Activated B cell treated with CpG ODN at 0.5 μM for 24 hours (primary cell): Measurements from ENCODE around the gene GUCA2B. TPM values are rescaled to one million over a fixed set of nuclear protein-coding genes. Genes with fewer than 3 reads are reported as not detected.

ENCODE experiments used
- ATAC-seq: fragments of 200-7000 bp; cut with Tn5 transposase; one replicate; pipeline ENCODE4 v1.10.0; 2021; ENCODE audit warnings: low read depth, mild to moderate bottlenecking, moderate library complexity
- CTCF ChIA-PET: fragments of 350-600 bp; sonication (Branson Sonifier 250); formaldehyde crosslinking; loops from one replicate; lab custom pipeline; 2021; ENCODE audit warnings: antibody characterized with exemption; lab: Charles Lee
- POLR2A ChIA-PET: fragments of 350-600 bp; sonication (Branson Sonifier 250); formaldehyde crosslinking; loops from one replicate; lab custom pipeline; 2021; ENCODE audit warnings: antibody characterized with exemption; lab: Charles Lee
- DNase-seq: peaks from one replicate; pipeline ENCODE4 v3.0.0; 2022
- H3K27ac Mint-ChIP-seq: one replicate; pipeline ENCODE4 v1.8.0; 2020; ENCODE audit warnings: mixed read lengths
- H3K27me3 Mint-ChIP-seq: one replicate; pipeline ENCODE4 v1.8.0; 2021; ENCODE audit warnings: mixed read lengths
- H3K36me3 Mint-ChIP-seq: one replicate; pipeline ENCODE4 v1.8.0; 2021; ENCODE audit warnings: low read depth, mixed read lengths
- H3K4me1 Mint-ChIP-seq: one replicate; pipeline ENCODE4 v1.8.0; 2021; ENCODE audit warnings: mixed read lengths
- H3K4me3 Mint-ChIP-seq: one replicate; pipeline ENCODE4 v1.8.0; 2020; ENCODE audit warnings: mild to moderate bottlenecking, mixed read lengths
- H3K9me3 Mint-ChIP-seq: one replicate; pipeline ENCODE4 v1.8.0; 2020; ENCODE audit warnings: mixed read lengths
- intact Hi-C: fragments of 100-400 bp; cut with micrococcal nuclease; formaldehyde crosslinking; loops from one replicate; pipeline ENCODE4 v1.15.1; 2024
- total RNA-seq: library from RNA; stranded (reverse); gene quantifications from 2 replicates; pipeline ENCODE4 v1.2.3, GENCODE V29; 2022
- TF ChIP-seq, protein P1 (sequence below): fragments of 200-600 bp; IDR thresholded peaks from one replicate; pipeline ENCODE4 v1.8.0; 2022; ENCODE audit warnings: antibody characterized with exemption, mild to moderate bottlenecking

GUCA2B gene
- total RNA-seq, 1 donor from 2014 or later = not detected

DNA sequence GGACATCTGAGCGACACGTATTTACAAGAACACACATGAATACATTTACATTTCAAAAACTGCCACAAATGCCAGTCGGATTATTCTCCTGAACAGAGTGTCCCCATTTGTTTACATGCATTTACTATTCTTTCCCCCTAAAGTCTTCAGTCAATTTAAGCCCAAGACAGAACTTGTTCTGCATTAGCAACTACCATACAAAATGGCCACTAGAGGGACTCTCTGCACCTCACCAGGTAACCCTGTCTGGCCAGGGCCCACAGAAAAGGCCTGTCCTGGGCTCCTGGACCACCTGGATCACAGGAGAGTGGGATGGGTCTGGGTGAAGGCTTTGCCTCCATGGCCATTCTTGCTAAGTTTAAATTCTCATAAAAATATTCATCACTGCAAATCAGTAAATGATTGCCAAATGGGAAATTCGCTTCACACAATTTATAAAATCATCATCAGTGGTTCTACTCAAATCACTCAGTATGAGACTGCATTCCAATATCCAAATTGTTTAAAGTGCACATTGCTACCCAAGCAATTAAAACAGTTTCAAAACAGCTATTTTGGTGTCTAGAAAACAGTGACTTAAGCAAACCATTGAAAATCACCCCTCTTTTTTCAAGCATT, 23.8 kb downstream of the GUCA2B start:
- Mint-ChIP-seq H3K27me3 (no peaks in the 10 kb centered on the region), H3K27ac (no peak overlapping the region), H3K36me3 (peaks cover 38% of the 10 kb centered on the region), H3K4me3 (no peak overlapping the region), H3K4me1 (no peaks in the 10 kb centered on the region), H3K9me3 (no peaks in the 10 kb centered on the region)
- TF ChIP-seq, protein P1, sequence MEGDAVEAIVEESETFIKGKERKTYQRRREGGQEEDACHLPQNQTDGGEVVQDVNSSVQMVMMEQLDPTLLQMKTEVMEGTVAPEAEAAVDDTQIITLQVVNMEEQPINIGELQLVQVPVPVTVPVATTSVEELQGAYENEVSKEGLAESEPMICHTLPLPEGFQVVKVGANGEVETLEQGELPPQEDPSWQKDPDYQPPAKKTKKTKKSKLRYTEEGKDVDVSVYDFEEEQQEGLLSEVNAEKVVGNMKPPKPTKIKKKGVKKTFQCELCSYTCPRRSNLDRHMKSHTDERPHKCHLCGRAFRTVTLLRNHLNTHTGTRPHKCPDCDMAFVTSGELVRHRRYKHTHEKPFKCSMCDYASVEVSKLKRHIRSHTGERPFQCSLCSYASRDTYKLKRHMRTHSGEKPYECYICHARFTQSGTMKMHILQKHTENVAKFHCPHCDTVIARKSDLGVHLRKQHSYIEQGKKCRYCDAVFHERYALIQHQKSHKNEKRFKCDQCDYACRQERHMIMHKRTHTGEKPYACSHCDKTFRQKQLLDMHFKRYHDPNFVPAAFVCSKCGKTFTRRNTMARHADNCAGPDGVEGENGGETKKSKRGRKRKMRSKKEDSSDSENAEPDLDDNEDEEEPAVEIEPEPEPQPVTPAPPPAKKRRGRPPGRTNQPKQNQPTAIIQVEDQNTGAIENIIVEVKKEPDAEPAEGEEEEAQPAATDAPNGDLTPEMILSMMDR = no peak
- ChIA-PET POLR2A (no interaction called here), CTCF (interaction anchor here (0.7 to 0.9 kb wide), 2 partner anchors 15 to 30 kb away, joined by 3 read pairs; no protein-coding TSS in a partner anchor)
- ATAC-seq = no peak
- intact Hi-C loops = no loop called here
- DNase-seq = no peak

DNA sequence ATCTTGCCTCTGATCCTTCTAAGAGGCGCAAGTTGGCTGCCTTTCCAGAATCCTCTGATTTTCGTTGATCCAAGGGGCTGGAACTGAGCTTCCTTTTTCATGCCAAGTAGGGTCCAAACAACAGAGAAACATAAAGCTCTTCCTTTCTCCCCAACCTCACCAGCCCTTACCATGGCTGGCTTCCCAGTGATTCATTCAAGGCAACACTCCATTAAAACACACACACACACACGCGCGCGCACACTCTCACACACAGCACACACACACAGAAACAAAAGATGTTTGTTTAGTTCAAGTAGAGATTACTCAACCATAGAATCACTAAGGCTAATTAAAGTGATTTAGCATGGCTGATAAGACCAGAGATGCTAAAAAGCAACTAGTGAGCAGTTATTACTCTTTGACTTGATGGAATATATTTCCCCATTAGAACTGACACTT, 24.4 kb downstream of the GUCA2B start:
- POLR2A ChIA-PET = no interaction called here
- intact Hi-C loops = no loop called here
- no peaks in the 10 kb centered on the region for H3K9me3 Mint-ChIP-seq
- peaks cover 42% of the 10 kb centered on the region for H3K36me3 Mint-ChIP-seq
- H3K4me3 Mint-ChIP-seq = no peak overlapping the region
- no peak for DNase-seq
- TF ChIP-seq, protein P1 = no peak
- H3K27ac Mint-ChIP-seq = no peak overlapping the region
- no peaks in the 10 kb centered on the region for H3K4me1 Mint-ChIP-seq
- H3K27me3 Mint-ChIP-seq = no peaks in the 10 kb centered on the region
- CTCF ChIA-PET = interaction anchor here (0.7 to 0.9 kb wide), 2 partner anchors 14 to 30 kb away, joined by 3 read pairs; no protein-coding TSS in a partner anchor
- ATAC-seq = no peak

DNA sequence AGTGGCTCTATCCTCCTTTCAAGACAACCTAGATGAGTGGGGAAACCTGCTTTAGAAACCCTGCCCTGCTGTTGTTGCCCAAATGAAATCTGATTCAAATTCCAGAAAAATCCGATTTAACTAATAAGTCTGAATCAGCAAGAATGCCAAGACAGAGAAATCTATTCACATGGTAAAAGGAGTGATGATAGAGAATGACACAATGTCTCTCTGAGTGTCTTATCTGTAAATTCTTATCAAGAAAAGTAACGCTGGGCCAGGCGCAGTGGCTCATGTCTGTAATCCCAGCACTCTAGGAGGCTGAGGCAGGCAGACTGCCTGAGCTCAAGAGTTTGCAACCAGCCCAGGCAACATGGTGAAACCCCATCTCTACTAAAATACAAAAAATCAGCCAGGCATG, 25.0 kb downstream of the GUCA2B start:
- peaks cover 47% of the 10 kb centered on the region for H3K36me3 Mint-ChIP-seq
- no peaks in the 10 kb centered on the region for H3K27me3 Mint-ChIP-seq
- ATAC-seq (no peak), DNase-seq (no peak)
- ChIA-PET POLR2A (no interaction called here), CTCF (no interaction called here)
- H3K9me3 Mint-ChIP-seq = no peaks in the 10 kb centered on the region
- no peak overlapping the region for H3K4me3 Mint-ChIP-seq
- intact Hi-C loops = no loop called here
- TF ChIP-seq, protein P1 = no peak
- H3K27ac Mint-ChIP-seq = no peak overlapping the region
- H3K4me1 Mint-ChIP-seq = no peaks in the 10 kb centered on the region

DNA sequence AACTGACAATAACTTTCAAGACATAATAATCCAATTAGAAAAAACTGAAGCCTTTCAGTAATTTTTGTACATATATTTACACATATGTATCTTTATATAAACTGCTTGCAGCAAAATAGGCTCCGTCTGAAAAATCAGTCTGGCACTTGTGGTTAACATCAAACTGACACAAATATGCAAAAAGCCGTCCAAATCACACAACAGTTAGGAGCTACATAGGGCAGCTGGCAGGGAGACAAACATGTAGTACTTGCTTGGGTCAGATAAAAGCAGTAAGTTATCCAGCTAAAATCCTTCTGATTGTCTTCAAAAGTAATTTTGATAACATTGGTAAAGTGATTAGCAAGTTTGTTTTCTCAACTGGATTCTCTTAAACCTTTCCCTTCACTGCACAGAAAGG, 26.1 kb downstream of the GUCA2B start:
- no peaks in the 10 kb centered on the region for H3K4me1 Mint-ChIP-seq
- peaks cover 55% of the 10 kb centered on the region for H3K36me3 Mint-ChIP-seq
- H3K4me3 Mint-ChIP-seq = no peak overlapping the region
- no peaks in the 10 kb centered on the region for H3K27me3 Mint-ChIP-seq
- CTCF ChIA-PET = no interaction called here
- no peaks in the 10 kb centered on the region for H3K9me3 Mint-ChIP-seq
- POLR2A ChIA-PET = no interaction called here
- TF ChIP-seq, protein P1 = no peak
- ATAC-seq = no peak
- no peak overlapping the region for H3K27ac Mint-ChIP-seq
- intact Hi-C loops = no loop called here
- DNase-seq = no peak

DNA sequence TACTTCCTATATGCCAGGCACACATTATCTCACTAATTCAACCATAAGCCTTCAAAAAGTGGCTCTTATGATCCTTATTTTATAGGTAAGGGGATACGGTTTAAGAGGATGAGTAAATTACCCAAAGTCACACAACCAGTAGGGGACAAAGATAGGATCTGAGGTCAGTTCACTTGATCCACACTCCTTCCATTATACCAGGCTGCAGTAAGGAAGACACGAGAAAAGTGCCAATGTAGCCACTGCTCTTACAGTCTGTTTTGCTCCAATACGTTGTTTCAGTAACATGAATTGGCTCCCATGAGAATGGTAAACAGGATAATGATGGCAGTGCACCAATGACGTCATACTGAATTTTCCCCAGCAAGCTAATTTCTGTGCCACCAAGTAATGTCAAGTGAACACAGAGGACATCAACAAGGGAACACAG, 26.7 kb downstream of the GUCA2B start:
- no peaks in the 10 kb centered on the region for H3K27me3 Mint-ChIP-seq
- TF ChIP-seq, protein P1 = no peak
- intact Hi-C loops = no loop called here
- H3K36me3 Mint-ChIP-seq = peaks cover 60% of the 10 kb centered on the region
- no peaks in the 10 kb centered on the region for H3K9me3 Mint-ChIP-seq
- H3K4me3 Mint-ChIP-seq = no peak overlapping the region
- DNase-seq (no peak), ATAC-seq (no peak)
- H3K4me1 Mint-ChIP-seq = no peaks in the 10 kb centered on the region
- peak overlapping the region; percentile 42 for H3K27ac Mint-ChIP-seq
- ChIA-PET CTCF (no interaction called here), POLR2A (no interaction called here)
